CD14-positive monocyte (primary cell): ENCODE measurements around the gene SCAP. TPM values are rescaled to one million over a fixed set of nuclear protein-coding genes. Genes with fewer than 3 reads are reported as not detected.

ENCODE experiments used
- DNase-seq, 3 donors: peaks; one replicate each; pipeline ENCODE4 v3.0.0-alpha.2; 2011 to 2022
- H2AFZ ChIP-seq: 2 replicates; pipeline ENCODE4 v1.6.0; 2012; ENCODE audit warnings: mild to moderate bottlenecking, low read depth, low read length, inconsistent platforms; ENCODE audit not compliant: insufficient read depth, poor library complexity, severe bottlenecking
- H3K27ac ChIP-seq, 2 donors: 1 replicate in 1 of 2; 2 replicates in 1 of 2; pipeline ENCODE4 v1.5.1; 2012 to 2013; ENCODE audit warnings: low read length in 2 of 2, control low read depth in 1 of 2, inconsistent platforms in 1 of 2, low read depth in 1 of 2, mild to moderate bottlenecking in 1 of 2
- H3K27me3 ChIP-seq, 2 donors: one replicate each; pipeline versions ENCODE4 v1.6.0 to v1.6.1; 2011 to 2013; ENCODE audit warnings: low read length in 2 of 2; ENCODE audit not compliant: control insufficient read depth in 2 of 2, insufficient read depth in 2 of 2
- H3K36me3 ChIP-seq, 2 donors: replicated peaks in 1 of 2; 1 replicate in 1 of 2; 2 replicates in 1 of 2; pipeline versions ENCODE4 v1.5.1 to v1.6.1; 2012 to 2013; ENCODE audit warnings: low read length in 2 of 2, control low read depth in 1 of 2, inconsistent platforms in 1 of 2, mild to moderate bottlenecking in 1 of 2; ENCODE audit not compliant: insufficient read depth in 2 of 2, control insufficient read depth in 1 of 2
- H3K4me1 ChIP-seq, 2 donors: 1 replicate in 1 of 2; 2 replicates in 1 of 2; pipeline versions ENCODE4 v1.5.1 to v1.6.1; 2012 to 2013; ENCODE audit warnings: low read length in 2 of 2, control low read depth in 1 of 2, inconsistent platforms in 1 of 2, mild to moderate bottlenecking in 1 of 2, moderate library complexity in 1 of 2; ENCODE audit not compliant: insufficient read depth in 2 of 2, control insufficient read depth in 1 of 2
- H3K4me2 ChIP-seq: replicated peaks from 2 replicates; pipeline ENCODE3; 2012; ENCODE audit warnings: low read length, moderate library complexity, mild to moderate bottlenecking; ENCODE audit not compliant: poor library complexity, severe bottlenecking; ENCODE audit errors: extremely low read depth
- H3K4me3 ChIP-seq, 3 experiments: fragments of 200-600 bp in 1 of 3; sonication (generic) in 1 of 3; replicated peaks in 1 of 3; 1 replicate in 2 of 3; 2 replicates in 1 of 3; pipeline ENCODE4 v1.5.1; 2011 to 2013; ENCODE audit warnings: low read length in 3 of 3, mild to moderate bottlenecking in 3 of 3, control low read depth in 2 of 3, low read depth in 2 of 3, inconsistent platforms in 1 of 3, moderate library complexity in 1 of 3
- H3K79me2 ChIP-seq: 2 replicates; pipeline ENCODE4 v1.6.0; 2012; ENCODE audit warnings: mild to moderate bottlenecking, control low read depth, inconsistent platforms, low read length, moderate library complexity; ENCODE audit not compliant: insufficient read depth
- H3K9ac ChIP-seq: 2 replicates; pipeline ENCODE4 v1.6.0; 2017; ENCODE audit warnings: low read length, mild to moderate bottlenecking; ENCODE audit not compliant: insufficient read depth, poor library complexity, severe bottlenecking
- H3K9me3 ChIP-seq, 2 donors: replicated peaks in 1 of 2; 1 replicate in 1 of 2; 2 replicates in 1 of 2; pipeline versions ENCODE4 v1.5.1 to v1.6.1; 2012 to 2013; ENCODE audit warnings: low read length in 2 of 2, control low read depth in 1 of 2; ENCODE audit not compliant: control insufficient read depth in 1 of 2, insufficient read depth in 1 of 2
- H4K20me1 ChIP-seq: 2 replicates; pipeline ENCODE4 v1.6.0; 2012; ENCODE audit warnings: mild to moderate bottlenecking, low read length, control low read depth, moderate library complexity; ENCODE audit not compliant: insufficient read depth
- H3K27ac Mint-ChIP-seq, 7 donors: one replicate each; pipeline ENCODE4 v1.8.0; 2020; ENCODE audit warnings: mild to moderate bottlenecking in 7 of 7, mixed read lengths in 7 of 7, moderate library complexity in 6 of 7, inconsistent platforms in 2 of 7
- H3K27me3 Mint-ChIP-seq, 3 donors: one replicate each; pipeline ENCODE4 v1.8.0; 2021 to 2022; ENCODE audit warnings: low read depth in 3 of 3, mild to moderate bottlenecking in 3 of 3, mixed read lengths in 3 of 3, moderate library complexity in 3 of 3, inconsistent platforms in 1 of 3
- H3K36me3 Mint-ChIP-seq, 2 donors: one replicate each; pipeline ENCODE4 v1.8.0; 2020; ENCODE audit warnings: mixed read lengths in 2 of 2, inconsistent platforms in 1 of 2, mild to moderate bottlenecking in 1 of 2
- H3K4me1 Mint-ChIP-seq: one replicate; pipeline ENCODE4 v1.8.0; 2020; ENCODE audit warnings: mild to moderate bottlenecking, mixed read lengths
- H3K4me3 Mint-ChIP-seq, 2 donors: one replicate each; pipeline ENCODE4 v1.8.0; 2020; ENCODE audit warnings: mild to moderate bottlenecking in 2 of 2, mixed read lengths in 2 of 2, moderate library complexity in 1 of 2
- H3K9me3 Mint-ChIP-seq, 7 donors: one replicate each; pipeline ENCODE4 v1.8.0; 2020 to 2022; ENCODE audit warnings: mixed read lengths in 7 of 7, mild to moderate bottlenecking in 6 of 7, moderate library complexity in 6 of 7, inconsistent platforms in 2 of 7
- CTCF ChIP-seq: fragments of 200-600 bp; IDR thresholded peaks from one replicate; pipeline ENCODE4 v1.8.0; 2022; ENCODE audit warnings: antibody characterized with exemption, mild to moderate bottlenecking
- WGBS: methylation state at CpG from one replicate; pipeline ENCODE4 v1.1.5; 2013; ENCODE audit warnings: missing lambda C conversion rate; ENCODE audit not compliant: insufficient coverage; 5-methylcytosine and 5-hydroxymethylcytosine counted together
- intact Hi-C, 2 donors: fragments of 100-400 bp; cut with micrococcal nuclease; formaldehyde crosslinking; loops; one replicate each; pipeline versions ENCODE4 v1.15.0 to v1.15.1; 2023
- polyA plus RNA-seq, 3 donors: library from polyadenylated mRNA; depleted of rRNA in 1 of 3; unstranded in 2 of 3; stranded (reverse) in 1 of 3; fragments of 300-500 nt in 2 of 3; fragments of >200 nt in 1 of 3; fragmentation: Illumina TruSeq in 2 of 3; gene quantifications; 1 replicate in 2 of 3; 2 replicates in 1 of 3; pipeline ENCODE4 v1.2.3, GENCODE V29; 2012 to 2021

The SCAP gene
- polyA plus RNA-seq, 3 donors: 26.3 to 27.8 (median 27.7) TPM

- intact Hi-C loops: no loop called here
- Histone ChIP-seq H3K27ac (no peak overlapping the region), H4K20me1 (peaks cover 5% of the 10 kb centered on the region), H3K36me3 (peaks cover 47 to 74% of the 10 kb centered on the region in 2 donors), H3K79me2 (no peaks in the 10 kb centered on the region), H3K9me3 (no peaks in the 10 kb centered on the region), H3K4me2 (no peak overlapping the region), H3K4me1 (peaks cover 9 to 12% of the 10 kb centered on the region in 2 donors), H3K9ac (no peak overlapping the region), H2AFZ (no peak overlapping the region), H3K27me3 (no peaks in the 10 kb centered on the region), H3K4me3 (no peak overlapping the region)
- H3K9me3 Mint-ChIP-seq: no peaks in the 10 kb centered on the region
- peak overlapping the region in 1 of 7 donors; percentile 53 for H3K27ac Mint-ChIP-seq
- H3K4me3 Mint-ChIP-seq: no peak overlapping the region
- 98% methylated on average over 8 of the region's 9 CpGs for WGBS
- peaks cover 45 to 67% of the 10 kb centered on the region in 2 donors for H3K36me3 Mint-ChIP-seq
- TF ChIP-seq CTCF: no peak
- DNase-seq: no peak
- H3K27me3 Mint-ChIP-seq: no peaks in the 10 kb centered on the region
- peaks cover 18% of the 10 kb centered on the region for H3K4me1 Mint-ChIP-seq
Measured at GRCh38 chr3:47425959-47426358, 49.8 kb downstream of the SCAP start.

GRCh38 chr3:47425383-47425778 lies 50.4 kb downstream of the SCAP start:
- DNase-seq: no peak
- intact Hi-C loops: no loop called here
- Mint-ChIP-seq H3K36me3 (peaks cover 41 to 68% of the 10 kb centered on the region in 2 donors), H3K4me3 (no peak overlapping the region), H3K9me3 (no peaks in the 10 kb centered on the region), H3K27ac (peak overlapping the region in 1 of 7 donors; percentile 68), H3K4me1 (peaks cover 19% of the 10 kb centered on the region), H3K27me3 (no peaks in the 10 kb centered on the region)
- no peak overlapping the region for H3K4me3 ChIP-seq
- 95% methylated on average over 6 of the region's 11 CpGs for WGBS
- no peak overlapping the region for H2AFZ ChIP-seq
- H3K4me2 ChIP-seq: no peak overlapping the region
- H3K27ac ChIP-seq: no peak overlapping the region
- H3K9ac ChIP-seq: no peak overlapping the region
- peaks cover 6% of the 10 kb centered on the region for H4K20me1 ChIP-seq
- H3K4me1 ChIP-seq: peaks cover 9 to 15% of the 10 kb centered on the region in 2 donors
- no peaks in the 10 kb centered on the region for H3K9me3 ChIP-seq
- H3K27me3 ChIP-seq: no peaks in the 10 kb centered on the region
- H3K79me2 ChIP-seq: no peaks in the 10 kb centered on the region
- TF ChIP-seq CTCF: no peak
- peaks cover 44 to 70% of the 10 kb centered on the region in 2 donors for H3K36me3 ChIP-seq
